HG02885 (cell line): ENCODE results near the gene TRPV3.
"Not testable (repeated sequence)": the region's sequence is repeated elsewhere in the genome, so short reads cannot be mapped to it uniquely, and the experiment has no call there.

Experiments used
- ATAC-seq: cut with Tn5 transposase; IDR thresholded peaks from one replicate; pipeline ENCODE4 v1.9.1; 2021; ENCODE audit warnings: mild to moderate bottlenecking; ENCODE audit not compliant: unreplicated experiment, poor library complexity

TRPV3 gene

DNA sequence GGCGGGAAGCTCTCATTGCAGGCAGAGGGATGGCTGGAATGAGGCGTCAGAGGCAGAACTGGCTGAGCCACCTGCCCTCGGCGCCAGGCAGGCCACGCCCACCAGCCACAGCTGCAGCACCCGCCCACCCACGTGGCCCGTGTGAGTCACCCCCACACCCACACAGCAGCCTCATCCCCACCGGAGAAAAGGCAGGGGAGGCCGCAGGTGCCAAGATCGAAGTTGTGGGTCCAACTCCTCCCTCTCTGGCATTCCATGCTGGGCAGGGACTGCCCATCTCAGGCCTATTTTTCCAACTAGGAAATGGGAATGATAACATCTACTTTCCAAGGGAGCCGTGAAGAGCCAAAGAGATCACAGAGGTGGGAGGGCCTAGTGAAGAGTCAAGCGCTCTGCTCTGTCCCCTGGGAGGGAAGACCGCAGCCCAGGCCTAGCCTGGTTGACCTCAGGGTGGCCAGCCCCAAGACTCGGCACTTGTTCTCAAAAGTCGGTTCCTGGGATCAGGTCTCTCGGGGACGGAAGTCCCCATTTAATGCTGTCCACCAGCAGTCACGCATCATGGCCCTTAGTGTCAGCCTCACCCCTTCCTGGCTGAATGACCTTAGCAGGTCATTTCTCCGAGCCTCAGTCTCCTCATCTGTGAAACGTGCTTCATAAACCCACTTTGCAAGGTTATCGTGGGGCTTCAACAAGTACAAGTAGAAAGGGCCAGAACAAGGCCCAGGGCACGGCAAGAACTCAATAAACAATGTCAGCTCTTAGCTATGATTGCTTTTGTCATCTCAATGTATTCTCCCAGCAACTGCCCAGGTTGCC, at the start of gene TRPV3:
Gene TRPV3 (minus strand): TSS at position 45 of the 816 bp plus-strand sequence. CDS start 2,962 bp downstream, outside the sequence.
- peak; percentile 51 for ATAC-seq

DNA sequence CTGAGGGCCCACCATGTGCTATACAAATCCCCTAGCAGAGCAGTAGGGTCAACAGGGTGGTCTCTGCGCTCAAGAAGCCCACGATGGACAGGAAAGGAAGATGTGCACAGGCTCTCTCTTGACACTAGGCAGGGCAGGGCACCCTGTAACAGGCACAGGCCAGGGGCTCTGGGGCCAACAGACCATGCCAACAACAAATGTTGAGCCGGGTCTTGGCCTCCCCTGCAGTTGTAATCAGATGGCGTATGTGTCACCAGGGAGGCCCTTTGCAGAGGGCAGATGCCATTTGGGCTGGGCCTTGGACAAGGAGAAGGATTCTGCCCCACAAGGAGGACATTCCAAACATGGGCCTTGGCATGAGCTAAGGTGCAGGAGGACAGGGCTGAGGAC, 46.3 kb upstream of the TRPV3 start:
- no peak for ATAC-seq

DNA sequence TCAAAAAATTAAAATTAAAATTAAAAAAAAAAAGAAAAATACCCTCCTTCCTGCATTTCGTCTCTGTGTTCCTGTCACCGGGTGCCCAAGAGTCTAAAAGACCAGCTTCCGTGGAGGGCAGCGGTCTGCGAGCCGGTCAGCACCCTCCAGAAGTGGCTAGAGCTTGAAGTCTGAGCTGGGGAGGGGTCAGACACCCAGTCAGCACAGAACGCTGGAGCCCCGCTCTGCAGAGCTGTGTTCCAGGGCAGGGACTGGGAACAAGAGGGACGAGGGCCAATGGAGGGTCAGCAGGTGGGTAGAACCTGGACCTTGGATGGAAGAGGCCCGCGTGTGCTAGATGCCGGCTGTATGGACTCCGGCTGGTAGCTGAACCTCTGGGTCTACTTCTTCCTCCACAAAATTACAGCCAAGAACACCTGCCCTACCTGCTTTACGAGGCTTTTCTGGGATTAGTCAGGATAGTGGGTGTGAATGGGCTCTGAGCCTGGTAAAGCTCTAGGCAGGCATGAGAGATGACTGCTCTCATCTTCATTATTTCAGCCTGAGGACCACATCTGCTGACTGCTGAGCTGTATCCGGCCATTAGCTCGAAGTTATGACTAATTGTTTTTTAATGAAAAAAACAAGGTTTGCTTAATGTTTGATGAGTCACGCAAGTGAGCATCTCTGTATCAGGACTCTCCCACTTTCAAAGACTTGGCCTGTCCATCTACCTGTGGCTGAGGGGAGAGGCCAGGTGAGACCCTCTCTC, 45.7 kb upstream of the TRPV3 start:
- ATAC-seq, result no peak

DNA sequence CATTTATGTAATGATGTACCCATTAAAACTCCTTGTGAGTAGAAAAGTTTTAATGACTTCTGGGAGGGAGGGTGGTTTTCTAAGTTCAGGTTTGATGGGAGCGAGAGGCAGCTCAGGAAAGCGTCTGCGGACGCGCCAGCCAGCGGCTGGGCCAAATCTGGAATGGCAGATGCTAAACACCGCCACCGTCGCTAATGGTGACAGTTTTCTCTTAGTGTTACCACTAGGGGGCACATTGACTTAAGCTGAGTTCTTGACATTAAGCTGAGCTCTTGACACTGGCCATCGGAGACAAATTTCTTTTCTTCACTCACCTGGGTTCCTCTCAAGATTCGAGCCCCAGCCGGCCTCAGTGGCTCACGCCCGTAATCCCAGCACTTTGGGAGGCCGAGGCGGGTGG, 44.9 kb upstream of the TRPV3 start:
- no peak for ATAC-seq

DNA sequence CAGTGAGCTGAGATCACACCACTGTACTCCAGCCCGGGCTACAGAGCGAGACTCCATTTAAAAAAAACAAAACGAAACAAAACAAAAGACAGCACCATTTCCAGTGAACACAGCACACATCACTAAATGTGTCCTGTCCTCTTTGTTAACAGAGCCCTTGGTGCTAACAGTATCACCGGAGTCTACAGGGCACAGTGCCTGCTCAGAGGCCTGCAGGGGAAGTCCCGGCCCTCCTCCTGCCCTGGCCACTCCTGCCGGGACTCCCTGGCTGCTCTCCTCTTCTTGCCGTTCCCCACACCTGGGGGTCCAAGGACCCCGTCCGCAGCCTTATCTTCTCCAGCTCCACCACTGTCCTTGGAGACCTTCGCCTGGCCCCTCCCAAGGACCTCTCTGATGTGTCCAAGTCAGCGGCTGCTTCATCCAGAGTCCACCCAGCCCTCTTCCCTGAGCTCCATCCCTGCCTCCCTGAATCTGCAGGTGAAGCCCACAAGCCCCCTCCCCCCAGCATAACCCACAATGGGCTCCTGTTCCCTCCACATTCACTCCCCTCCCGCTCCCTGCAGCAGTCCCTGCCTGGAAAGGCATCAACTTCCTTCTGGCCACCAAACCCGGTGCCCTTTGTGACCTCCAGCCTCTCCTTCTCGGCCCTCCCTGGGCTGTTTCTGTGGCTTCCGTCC, 43.1 kb upstream of the TRPV3 start:
- ATAC-seq, result no peak

DNA sequence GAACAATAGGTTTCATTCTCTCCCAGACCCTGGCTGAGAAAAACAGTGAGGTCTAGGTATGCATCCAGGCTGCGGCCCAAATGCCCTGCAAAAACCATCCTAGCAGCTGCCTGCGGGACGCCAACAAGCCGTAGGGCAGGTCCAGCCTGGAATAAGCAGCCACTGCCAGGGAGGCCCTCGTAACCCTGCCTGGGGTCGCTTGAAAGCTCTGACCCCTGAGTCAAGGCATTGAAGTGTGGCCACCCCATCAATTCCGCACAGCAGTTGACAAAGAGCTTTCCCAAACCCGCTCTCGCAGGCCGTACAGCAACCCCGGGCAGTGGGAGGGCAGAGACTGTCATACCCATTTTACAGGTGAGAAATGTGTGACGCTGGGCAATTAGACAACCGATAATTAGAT, 40.5 kb upstream of the TRPV3 start:
- ATAC-seq, result no peak

DNA sequence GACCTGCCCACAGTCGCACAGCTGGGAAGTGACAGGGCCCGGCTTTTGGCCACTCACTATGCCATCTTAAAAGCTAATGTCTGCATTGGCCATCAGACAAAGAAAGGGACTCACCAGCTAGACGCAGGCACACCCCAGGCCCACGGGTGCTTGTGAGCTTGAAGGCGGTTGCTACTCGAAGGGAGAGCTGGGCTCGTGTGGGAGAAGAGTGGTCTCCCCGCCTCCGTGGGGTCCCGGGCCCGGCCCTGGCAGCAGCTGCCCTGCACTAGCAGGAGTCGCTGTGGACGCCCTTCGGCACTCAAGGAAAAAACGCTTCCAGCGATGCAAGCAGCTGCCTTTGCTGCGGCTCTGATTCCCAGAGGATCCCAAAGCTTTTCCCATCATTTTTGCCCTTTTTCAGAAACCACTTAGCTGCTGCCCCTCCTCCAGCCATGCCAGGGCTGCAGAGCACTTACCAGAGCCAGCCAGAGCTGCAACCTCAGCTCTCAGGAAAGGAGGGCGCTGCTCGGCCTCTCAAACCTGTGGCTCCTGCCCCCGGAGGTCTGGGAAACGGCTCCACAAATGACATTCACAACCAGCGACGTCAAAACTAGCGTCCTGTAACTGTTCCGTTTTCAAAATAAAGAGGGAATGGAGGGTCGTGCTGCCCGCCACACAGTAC, 39.3 kb upstream of the TRPV3 start:
- no peak for ATAC-seq

DNA sequence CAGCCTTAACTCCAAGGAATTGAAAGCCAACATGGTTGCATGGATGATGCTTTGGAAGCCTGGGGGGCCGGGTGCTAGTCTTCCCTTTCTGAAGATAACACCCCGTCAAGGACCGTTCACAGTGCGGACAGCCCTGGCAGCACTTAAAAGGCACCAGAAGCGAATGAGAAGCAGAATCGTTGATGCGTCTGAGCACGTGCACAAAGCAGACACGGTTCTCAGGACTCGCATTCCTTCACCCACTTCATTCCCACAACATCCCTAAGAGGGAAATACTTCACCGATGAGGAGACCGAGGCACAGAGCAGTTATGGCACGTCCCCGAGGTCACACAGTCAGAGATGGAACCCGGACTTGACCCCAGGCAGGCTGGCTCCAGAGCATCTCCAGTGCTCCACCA, 37.4 kb upstream of the TRPV3 start:
- no peak for ATAC-seq

DNA sequence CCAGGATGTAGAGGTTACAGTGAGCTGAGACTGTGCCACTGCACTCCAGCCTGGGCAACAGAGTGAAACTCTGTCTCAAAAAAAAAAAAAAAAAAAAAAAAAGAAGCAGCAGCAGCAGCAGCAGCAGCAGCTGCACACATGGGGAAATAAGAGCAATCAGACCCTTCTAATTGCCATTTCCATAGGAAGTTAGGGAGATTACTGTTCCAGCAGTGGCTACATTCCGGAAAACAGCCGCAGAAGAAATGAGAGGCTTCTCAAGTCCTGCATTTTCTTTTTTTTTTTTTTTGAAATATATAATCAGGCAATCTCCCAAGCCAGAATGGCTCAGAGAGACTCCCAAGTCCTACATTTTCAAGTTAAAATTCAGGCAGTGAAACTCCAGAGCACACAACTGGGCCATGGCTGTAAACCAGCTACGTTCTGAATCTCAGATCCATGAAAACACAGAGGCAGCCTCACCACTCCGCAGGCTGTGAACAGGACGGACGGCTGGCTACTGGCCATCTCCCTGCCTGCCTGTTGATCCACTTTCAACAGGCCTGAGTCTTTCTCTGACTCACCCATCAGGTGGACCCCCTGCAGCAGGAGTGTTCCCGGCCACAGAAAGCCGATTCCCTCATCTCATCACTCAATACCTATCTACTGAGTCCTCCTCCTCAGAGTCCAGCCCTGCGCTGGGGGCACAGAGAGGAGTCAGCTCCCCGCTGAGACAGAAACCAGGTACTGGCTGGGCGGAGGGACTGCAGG, 36.6 kb upstream of the TRPV3 start:
- ATAC-seq, result no peak

DNA sequence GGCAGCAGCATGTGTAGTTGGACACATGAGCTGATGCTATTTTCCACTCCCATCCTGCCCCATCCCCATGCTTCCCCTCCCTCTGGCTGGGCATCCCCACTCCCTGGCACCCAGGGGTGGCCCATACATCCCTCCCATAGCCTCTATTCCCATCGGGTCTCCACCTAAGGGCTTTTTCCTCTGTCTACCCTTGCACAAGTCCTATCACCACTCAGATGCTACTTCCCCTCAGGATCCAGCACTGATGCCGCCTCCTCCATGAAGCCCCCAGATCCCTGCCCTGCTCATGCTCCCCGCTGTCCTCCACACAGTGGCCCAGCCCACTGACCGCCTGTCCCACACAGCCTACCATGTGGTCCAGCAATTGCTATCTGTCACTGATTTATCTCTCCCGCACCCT, 35.8 kb upstream of the TRPV3 start:
- ATAC-seq, result no peak

DNA sequence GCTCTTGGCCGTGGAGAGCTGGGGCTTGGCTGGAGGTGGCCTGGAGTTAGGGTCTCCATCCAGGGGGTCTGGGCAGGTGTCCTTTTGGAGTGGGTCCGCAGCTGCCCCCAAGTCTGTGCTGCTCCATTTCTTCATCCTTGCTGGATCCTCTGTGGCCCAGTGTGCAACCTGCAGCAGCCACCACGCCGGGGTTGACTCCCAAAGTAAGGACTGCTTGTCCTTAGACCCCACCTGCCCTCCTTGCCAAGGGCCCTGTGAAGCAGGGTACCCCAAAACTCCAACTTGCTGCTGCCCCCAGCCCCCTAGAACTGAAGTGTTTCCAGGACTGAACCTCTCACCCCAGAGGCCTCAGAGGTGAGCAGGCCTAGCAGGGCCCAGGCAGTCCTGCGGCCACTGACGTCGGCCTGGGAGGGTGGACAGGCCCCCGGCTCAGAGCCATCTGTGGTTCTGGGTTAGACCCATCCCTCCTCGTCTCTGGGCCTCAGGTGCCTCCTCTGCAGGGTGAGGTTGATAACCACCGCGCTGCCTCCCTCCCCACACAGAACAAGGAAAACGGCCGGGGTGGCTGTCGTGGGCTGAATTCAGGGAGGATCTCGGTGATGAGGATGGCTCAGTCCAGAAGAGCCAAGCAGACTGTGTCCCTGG, 34.7 kb upstream of the TRPV3 start:
- ATAC-seq, result no peak

DNA sequence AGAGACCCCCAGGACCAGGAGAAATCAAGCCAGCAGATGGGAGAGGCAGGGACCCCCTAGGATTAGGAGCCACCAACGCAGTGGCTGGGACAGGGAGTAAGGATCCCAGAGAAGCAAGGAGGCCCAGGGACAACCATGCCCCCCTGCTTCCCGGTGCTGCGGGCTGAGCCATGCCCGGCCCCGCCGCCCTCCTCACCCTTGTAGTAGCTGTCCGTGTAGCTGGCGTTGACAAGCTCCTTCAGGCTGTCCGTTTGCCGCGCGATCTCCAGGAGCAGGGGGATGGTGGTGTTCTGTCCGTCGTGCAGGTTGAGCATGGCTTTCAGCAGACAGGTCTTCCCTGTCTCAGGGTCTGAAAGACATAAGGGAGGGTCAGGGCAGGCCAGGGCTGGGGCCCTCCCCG, 33.2 kb upstream of the TRPV3 start:
- no peak for ATAC-seq

DNA sequence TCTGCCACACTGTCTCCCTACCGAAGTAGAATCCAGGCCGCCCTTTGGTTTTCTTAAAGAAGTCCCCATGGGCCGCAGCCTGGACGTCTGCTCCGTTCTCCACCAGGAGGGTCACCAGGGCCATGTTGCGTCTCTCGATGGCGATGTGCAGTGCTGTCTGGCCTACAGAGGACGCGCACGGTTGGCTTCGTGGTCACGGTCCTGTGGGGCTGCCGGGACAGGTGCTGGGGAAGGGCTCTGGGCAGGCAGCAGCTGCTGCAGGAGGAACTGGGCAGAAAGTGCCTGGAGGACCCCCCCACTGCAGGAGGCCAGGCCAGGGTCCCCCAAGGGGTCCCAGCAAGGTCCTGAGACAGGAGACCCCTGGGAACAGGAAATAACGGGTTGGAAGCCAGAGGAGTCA, 32.6 kb upstream of the TRPV3 start:
- no peak for ATAC-seq

DNA sequence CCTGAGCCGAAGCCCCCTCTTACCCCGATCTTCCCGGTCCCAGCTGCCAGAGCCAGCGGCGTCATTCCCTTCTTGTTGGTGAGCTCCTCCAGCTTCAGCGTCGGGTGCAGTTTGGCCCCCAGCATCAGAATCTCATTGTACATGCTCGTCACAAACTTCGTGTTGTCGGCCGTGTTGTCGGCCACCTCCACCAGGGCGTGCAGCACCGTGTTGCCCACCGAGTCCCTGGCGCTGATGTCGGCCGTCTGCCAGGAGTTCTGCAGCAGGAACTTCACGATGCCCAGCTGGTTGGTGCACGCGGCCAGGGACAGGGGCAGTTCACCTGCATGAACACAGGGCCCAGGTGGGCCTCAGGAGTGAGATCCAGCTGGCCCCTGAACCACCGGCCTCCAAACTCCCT, 32.2 kb upstream of the TRPV3 start:
- no peak for ATAC-seq

DNA sequence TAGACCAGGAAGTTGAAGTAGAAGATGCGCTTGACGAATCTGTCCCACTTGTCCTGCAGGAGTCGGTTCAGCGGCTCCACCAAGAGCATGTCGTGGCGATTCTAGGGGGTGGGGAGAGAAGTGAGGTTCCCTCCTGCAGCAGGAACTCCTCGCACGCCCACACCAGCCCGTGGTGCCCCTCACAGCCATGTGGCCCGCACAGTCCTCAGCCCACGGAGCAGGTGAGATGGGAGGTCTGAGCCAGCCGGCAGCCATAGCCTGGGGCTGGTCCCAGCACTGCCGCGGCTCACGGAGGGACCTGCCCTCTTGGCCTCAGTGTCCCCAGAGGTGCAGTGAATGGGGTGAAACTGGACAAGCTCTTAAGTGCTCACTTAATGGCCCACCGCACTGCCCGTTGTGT, 28.2 kb upstream of the TRPV3 start:
- ATAC-seq, result no peak

DNA sequence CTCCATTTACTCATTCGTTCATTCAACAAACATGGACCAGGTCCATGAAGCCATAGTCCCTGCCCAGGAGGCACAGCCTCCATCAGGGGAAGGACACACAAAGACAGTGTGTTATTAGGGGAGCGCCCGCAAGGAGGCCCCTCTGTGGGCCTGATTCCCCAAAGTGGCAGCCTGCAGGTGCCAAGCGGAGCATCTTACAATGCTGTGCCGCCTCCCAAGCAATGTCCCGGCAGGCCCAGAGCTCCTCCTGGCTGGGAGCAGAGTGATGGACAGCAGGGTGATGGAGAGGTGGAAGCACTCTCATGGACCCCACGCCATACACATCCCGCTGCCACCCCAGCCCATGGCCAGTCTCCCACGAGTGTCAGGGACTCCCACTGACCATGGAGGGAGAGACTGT, 25.8 kb upstream of the TRPV3 start:
- ATAC-seq, result no peak

DNA sequence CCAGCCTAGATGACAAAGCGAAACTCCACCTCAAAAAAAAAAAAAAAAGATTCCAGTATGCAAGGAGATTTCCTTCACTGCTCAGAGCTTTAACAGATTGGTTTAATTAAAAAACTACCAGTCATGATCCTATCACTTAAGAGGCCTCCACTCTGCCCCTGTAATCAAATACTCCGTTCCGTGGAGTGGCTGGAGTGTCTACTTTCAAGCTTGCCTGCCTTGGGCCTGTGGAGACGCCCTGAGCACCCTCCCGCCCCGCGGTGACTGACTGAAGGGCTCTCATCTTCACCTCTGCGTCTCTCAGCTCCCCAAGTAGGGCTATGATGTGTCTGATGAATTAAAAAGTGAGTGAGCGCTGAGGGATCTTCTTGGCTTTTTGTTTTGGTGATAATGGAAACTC, 25.3 kb upstream of the TRPV3 start:
- ATAC-seq, result no peak

DNA sequence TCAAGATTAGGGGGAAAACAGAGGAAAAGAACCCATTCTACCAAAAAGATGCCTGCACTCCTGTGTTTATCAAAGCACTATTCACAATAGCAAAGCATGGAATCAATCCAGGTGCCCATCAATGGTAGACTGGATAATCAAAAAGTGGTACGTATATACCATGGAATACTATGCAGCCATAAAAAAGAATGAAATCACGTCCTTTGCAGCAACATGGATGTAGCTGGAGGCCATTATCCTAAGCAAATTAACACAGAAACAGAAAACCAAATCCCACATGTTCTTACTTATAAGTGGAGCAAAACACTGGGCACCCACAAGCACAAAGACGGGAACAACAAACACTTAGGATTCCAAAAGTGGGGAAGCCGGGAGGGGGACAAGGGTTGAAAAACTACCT, 21.1 kb upstream of the TRPV3 start:
- not testable (repeated sequence) for ATAC-seq

DNA sequence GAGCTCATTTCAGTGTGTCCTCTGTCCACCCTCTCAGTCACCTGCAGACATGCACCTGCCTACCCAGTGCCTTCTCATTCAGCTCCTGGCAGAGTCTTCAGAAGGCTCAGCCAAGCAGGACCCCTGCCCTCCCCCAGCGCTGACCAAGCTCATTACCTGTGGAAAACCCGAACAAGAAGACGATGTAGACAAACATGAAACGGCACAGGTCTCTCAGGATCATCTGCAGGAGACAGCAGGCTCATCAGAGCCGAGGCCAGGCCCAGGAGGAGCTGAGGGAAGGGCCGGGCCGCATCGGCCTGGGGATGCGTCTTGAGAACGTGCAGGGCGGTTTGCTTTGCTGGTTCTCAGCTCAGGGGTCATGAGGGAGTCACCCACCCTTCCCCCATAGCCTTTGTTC, 19.4 kb upstream of the TRPV3 start:
- no peak for ATAC-seq

DNA sequence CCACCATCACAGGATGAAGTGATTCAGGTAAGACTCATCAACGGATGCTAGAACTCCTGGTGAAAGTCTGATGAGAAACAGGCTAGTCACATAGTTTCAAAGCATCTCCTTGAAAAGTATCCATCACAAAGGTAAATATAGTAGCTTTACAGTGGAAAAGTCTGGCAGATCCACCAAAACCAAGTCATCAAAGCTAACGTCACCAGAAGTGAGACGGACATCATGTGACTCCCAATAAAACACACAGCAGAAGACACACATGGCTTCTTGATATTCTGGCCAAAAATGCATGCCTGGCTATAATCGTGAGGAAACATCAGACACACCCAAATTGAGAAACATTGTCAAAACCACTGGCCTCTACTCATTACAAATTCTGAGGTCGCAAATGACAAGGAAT, 17.9 kb upstream of the TRPV3 start:
- no peak for ATAC-seq
